Raji (cell line): ENCODE measurements around the gene SLC8A2.

Experiments used
- POLR2A ChIP-seq: IDR thresholded peaks from 2 replicates; pipeline ENCODE4 v1.6.1; 2011; ENCODE audit warnings: low read depth, low read length, control low read depth; ENCODE audit not compliant: insufficient read depth

Gene SLC8A2, protein sequence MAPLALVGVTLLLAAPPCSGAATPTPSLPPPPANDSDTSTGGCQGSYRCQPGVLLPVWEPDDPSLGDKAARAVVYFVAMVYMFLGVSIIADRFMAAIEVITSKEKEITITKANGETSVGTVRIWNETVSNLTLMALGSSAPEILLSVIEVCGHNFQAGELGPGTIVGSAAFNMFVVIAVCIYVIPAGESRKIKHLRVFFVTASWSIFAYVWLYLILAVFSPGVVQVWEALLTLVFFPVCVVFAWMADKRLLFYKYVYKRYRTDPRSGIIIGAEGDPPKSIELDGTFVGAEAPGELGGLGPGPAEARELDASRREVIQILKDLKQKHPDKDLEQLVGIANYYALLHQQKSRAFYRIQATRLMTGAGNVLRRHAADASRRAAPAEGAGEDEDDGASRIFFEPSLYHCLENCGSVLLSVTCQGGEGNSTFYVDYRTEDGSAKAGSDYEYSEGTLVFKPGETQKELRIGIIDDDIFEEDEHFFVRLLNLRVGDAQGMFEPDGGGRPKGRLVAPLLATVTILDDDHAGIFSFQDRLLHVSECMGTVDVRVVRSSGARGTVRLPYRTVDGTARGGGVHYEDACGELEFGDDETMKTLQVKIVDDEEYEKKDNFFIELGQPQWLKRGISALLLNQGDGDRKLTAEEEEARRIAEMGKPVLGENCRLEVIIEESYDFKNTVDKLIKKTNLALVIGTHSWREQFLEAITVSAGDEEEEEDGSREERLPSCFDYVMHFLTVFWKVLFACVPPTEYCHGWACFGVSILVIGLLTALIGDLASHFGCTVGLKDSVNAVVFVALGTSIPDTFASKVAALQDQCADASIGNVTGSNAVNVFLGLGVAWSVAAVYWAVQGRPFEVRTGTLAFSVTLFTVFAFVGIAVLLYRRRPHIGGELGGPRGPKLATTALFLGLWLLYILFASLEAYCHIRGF

DNA sequence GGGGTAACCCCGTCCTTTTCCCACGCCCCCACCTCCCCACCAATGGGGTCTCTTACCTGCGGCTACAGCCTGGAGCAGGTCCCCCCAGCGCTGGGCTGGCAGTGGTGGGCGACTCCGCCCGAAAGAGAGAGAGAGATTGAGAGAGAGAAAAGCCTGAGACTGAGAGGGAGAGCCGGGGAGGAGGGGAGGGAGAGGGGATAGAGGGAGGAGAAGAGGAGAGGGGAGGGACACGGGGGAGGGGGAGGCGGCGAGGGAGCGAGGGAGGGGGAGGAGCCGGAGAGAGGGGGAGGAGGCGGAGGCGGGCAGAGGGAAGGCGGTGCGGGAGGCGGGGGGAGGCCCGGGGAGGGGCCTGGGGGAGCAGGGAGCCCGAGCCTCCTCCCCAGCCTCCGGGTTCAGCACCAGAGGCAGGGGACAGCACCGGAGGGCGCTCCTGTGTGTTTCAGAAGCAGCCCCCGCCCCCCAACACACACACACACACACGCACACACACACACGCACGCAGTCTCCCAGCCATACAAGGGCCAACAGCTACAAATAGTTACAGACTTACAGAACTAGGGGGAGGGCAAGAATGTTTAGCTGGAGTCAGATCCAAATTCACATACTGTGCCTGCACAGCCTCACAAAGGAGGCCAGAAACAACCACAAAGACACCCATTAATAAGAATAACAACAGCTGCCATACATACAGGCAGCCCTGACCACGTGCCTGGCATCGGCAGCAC, at the start of gene SLC8A2:
Gene SLC8A2 (minus strand): TSS at position 161 of the 725 bp plus-strand sequence. CDS start 5,490 bp downstream, outside the sequence.
- TF ChIP-seq POLR2A: no peak

DNA sequence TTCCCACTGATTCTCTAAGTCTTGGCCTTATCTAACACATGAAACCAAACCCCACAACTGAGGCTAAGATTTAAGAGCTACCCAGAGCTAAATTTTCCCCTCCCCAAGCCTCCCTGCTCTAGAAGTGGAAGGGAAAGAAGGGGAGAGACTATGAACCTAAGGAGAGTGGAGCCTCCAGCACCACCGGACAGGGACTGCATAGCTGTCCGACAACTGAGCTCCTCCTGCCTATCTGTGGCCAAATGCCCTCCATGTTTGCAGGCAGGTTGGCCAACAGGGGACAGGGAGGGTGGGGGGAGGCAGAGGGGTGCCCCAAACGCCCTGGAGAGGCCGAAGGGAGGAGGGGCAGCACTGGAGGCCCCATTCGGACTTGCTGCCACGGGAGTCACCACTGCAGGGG, 49.1 kb upstream of the SLC8A2 start:
- no peak for TF ChIP-seq POLR2A

DNA sequence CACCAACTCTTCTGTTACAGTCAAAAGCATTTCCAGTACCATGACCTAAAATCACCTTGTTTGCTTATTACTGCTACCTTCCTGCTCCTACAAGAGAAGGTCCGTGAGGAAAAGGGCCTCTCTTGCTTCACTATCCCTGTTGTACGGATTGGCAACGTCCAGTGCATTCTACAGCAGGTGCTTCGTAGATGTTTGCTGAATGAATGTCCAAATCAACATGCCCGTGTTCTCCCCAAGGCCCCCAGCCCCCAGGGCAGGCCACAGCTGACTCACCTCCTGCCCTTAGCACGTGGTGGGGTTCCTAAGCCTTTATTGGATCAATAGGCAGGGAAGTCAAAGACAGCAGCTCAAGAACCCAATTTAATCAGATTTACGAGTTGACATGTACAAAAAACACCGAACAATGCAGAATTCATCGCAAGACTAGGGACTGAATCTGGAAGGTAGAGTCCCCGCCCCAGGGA, 48.7 kb upstream of the SLC8A2 start:
- no peak for TF ChIP-seq POLR2A

DNA sequence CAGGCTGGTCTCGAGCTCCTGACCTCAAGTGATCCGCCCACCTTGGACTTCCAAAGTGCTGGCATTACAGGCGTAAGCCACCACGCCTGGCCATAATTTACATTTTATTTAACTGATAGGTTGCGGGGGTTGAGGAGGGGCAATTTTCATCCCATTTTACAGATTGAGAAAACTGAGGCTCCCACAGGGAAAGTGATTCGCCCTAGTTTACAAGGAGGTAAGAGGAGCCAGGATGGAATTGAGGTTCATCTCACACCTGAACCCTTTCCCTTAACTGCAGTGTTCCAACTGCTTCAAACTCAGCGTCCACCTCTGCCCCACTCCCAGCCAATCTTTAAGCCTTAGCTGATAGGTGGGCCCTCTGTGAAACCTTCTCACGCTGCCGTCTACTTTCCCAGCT, 47.2 kb upstream of the SLC8A2 start:
- no peak for TF ChIP-seq POLR2A

DNA sequence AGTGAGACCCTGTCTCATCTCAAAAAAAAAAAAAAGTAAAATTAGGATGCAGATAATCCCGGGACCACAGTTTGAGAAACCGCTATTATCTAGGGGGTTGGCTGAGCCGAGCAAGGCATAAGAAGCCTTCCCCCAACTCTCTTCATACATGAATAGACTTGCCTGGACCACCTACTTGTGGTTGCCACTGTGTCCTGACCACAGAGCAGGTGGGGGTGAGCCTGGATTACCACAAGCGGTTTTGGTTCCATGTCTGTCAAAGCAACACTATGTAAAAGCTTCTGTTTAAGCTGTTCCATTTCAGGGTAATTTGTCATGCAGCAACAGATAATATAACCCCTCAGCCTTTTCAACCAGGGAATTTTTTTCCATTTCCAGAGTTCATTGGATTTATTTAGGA, 46.4 kb upstream of the SLC8A2 start:
- TF ChIP-seq POLR2A: no peak

DNA sequence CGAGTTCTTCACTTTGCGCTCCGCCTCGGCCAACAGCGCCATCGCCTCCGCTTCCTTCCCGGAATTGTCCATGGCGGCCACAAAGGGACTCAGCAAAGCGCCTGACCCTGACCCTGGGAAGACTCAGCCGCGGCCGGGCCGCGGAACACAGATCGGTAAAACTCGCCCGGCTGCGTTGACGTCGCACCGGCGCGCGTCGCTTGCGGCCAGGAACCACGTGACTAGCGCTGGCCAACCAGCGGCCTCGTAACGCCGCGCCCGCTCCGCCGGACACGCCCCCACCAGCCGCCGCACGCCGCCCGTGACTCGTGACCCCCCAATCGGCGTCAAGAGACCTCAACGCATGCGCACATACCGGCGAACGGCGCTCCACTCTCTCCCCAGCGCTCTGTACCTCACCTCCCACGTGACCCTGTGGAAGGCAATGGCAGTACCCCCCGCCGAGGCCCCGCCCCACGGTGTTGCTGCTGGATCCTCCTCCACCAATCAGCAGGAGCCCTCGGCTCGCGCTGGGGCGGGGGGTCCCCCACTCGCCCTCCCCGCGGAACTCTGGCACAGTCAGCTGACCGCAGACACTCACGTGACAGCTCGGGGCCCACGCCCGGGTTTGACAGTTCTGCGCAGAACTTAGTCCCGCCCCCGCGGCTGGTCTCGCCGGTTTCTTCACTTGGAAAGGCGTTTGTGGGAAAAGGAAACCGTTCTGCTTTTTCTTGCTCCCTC, 43.3 kb upstream of the SLC8A2 start, which contains the start of gene NAPA:
Gene NAPA (minus strand): TSS at position 195 of the 720 bp plus-strand sequence. CDS start 123 bp downstream, at position 72.
- peak; percentile 76 for TF ChIP-seq POLR2A

DNA sequence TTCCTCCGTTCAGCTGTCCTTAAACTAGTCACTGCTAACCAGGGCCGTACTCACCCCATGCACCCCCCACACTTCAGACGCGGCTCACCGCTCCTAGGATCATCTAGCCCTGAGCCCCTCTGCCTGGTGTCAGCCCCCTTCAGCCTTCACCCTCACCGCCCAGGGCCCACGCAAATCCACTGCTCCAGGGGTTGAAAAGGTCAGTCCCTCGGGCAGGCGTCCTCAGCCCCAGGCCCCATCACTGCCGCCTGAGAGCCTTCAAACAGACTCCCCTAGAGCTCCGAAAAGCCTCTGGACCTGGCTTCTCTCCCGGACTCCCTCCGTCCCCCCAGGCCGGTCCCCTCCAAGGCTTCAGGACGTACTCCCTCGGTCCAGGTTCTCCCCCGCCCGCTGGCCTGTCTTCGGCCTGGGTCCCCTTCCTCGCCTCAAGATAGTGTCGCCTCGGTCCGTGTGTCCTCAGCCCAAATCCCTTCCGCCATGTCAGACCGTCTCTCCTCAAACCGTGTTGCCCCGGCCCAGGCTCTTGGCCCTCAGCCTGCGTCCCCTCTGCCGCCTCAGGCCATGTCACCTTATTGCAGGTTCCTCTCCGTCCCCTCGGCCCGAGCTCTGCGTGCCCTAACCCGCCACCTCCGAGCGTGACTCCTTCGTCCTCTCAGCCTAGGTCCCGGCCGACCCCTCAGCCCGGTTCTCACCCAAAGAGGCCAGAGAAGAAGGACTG, 42.6 kb upstream of the SLC8A2 start:
- TF ChIP-seq POLR2A: no peak

DNA sequence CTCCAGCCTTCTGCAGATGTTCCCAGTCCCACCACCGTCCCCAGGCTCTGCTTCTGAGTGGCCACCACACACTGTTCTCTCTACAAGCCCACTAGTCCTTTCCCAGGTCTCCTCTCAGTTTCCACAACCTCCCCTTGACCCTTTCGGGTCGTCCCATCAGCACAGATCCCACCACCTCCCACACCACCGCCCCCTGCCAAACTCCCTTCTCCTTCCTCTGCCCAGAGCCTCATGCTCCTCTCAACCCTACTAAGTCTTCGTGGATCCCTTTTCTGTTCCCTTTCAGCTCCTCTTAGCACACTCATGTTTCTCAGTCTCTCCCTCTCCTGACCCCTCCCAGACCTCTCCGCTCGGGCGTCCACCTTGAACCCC, 41.2 kb upstream of the SLC8A2 start:
- TF ChIP-seq POLR2A: no peak

DNA sequence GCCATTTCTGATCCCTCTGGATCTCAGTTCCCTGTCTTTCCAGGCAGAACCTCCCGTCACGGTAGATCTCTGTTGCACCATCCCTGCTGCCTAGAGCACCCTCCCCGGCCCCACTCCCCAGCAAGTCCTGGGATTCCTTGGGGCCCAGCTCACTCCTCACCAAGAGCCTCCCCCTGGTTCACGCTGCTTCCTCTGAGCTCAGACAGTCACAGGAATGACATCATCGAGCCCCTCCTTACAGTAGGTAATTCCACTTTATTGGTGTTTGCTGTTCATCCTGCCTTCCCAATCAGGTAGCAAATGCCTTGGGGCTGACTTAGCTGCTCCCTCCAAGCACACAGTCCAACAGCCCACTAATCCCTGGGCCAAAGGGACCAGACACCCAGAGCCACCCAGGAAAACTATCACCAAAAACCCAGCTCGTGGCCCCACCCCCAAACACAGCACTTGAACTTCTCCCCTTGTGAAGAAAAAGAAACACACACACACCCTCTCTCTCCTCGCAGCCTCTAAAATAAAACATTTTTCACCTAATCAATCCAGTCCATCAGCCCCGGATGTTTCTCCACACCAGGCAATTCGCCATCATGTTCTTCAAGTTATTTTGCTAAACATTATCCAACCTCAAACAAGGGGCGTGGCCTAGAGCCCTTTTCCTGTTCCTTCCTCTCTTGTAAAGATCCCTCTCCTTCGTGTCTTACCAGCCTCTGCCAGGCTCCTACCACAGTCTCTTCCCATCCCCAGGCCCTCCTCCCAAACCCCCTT, 40.7 kb upstream of the SLC8A2 start:
- TF ChIP-seq POLR2A: no peak

DNA sequence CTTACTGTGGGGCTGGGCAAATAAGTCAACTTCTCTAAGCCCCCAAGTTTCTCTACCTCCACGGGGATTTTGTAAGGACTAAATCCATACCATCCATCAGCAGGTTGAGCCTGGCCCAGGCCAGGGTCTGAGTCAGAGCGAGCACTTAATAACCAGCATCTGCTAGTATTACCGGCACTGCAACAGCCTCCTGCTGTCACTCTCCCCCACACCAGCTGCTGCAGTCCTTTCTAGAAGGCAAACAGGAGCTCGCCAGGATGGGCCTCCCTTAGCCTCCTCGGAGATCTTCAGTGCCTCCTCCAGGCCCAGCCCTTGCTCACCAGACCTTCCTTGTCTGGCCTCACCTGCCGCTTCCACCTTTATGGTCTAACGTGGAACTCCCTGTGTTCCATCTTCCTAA, 40.0 kb upstream of the SLC8A2 start:
- TF ChIP-seq POLR2A: no peak

DNA sequence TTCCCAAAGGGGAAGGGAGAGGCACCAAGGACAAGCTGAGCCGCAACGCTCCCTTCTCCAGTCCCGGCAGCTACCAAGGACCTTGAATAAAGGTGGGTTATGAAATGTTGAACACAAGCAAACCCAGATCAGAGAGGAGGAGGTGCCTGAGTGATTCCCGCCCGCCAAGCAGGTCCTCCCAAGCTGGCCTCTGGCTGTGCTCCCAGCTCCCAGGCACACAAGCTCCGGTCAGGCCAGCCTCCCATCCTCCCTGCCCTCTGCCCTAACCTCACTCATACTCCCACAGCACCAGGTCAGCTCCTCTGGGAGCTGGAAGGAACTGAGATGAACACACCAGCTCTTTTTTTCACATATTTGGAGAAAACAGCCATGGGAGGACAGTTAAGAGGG, 39.4 kb upstream of the SLC8A2 start:
- TF ChIP-seq POLR2A: no peak

DNA sequence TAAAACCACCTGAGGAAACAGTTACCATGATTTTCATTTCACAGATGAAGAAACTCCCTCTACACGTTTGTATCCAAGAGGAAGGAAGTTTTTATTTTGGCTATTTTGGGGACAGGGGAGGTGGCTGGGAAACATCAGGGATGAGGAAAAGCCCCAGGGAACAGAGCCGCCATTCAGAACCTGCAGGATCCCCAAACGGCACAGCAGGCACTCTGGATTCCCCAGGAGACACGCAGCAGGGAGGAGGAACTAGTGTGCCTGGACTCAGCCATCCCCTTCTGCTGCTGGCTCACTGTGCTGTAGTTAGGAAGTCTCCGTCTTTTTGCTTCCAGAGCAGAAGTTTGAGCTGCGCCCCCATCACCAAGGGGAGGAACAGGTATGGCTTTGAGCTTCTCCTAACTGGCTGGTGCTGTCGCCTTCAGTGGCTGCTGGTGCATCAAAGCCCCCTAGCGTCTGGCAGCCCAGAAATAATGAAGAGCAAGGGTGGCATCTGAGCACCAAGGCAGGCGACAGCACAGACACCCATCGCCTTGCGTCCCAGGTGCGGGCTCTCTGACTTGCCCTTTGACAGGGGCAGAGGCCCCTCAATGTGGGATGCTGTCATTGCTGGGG, 38.9 kb upstream of the SLC8A2 start:
- TF ChIP-seq POLR2A: no peak

DNA sequence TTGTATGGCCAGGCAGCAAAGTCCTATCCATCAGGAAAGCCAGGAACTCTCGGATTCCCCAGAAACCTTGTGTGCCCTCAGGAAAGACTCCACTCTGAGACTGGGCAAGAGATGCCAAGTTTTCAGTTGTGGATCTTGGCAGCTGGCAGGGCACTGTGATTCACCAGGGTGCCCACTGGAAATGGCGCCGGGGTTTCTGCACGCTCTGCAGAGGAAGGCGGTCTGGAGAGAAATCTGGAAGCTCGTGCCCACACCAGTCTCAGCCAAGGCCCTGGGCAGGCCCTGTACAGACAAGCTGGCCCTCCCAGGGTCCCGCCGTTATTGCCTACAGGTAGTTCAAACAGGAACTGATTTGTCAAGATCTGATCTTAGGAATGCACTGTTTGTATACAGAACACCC, 38.3 kb upstream of the SLC8A2 start:
- no peak for TF ChIP-seq POLR2A

DNA sequence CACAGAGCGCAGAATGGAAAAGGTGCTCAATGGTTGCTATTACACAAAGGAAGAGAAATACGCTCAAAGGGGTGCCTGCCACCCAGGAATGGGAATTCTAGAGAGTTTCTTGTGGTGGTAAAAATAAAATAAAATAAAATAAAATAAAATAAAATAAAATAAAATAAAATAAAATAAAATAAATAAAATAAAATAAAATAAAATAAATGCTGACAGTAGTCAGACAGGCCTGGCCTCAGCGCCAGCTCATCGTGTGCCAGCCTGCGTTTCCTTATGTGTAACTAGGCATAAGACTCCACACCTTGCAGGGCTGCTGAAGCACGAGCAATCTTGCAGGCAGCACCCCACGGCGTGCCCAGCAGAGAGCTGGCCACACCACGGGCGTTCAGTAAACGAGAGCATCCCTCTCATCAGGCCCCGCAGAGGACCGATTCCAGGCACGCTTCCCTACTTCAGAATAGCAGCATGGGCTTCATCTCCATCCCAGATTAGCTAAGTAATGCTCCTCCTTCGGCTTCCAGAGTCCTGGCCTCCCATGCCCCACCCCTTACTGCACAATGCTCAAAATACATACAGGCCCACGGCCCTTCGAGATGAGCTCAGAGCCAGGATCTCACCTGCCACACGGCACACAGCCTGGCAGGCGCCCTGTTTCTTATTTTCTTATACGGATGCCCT, 37.6 kb upstream of the SLC8A2 start:
- TF ChIP-seq POLR2A: no peak
